PC-3 (cell line): ENCODE results near the gene TMEM212. TPM values are rescaled to one million over a fixed set of nuclear protein-coding genes. Genes with fewer than 3 reads are reported as not detected.

Source experiments
- ATAC-seq: fragments of 200-7000 bp; cut with Tn5 transposase; 2 replicates; pipeline ENCODE4 v1.9.1; 2020; ENCODE audit warnings: mild to moderate bottlenecking, moderate library complexity
- BruUV-seq: library from RNA; stranded (reverse); fragments of 400-500 nt; replicated peaks from 2 replicates; lab custom pipeline; 2021; lab: Mats Ljungman, UMichigan
- CTCF ChIA-PET: fragments of 300-600 bp; sonication (Branson Sonifier 250); formaldehyde crosslinking; loops from one replicate; lab custom pipeline; 2022; ENCODE audit warnings: antibody characterized with exemption; lab: Charles Lee
- POLR2A ChIA-PET: fragments of 300-600 bp; sonication (Branson Sonifier 250); formaldehyde crosslinking; loops from one replicate; lab custom pipeline; 2022; ENCODE audit warnings: antibody characterized with exemption; ENCODE audit not compliant: unreplicated experiment; lab: Charles Lee
- DNase-seq: peaks from one replicate; pipeline ENCODE4 v3.0.0-alpha.2; 2015
- H2AFZ ChIP-seq: fragments of 300-600 bp; sonication (generic); 2 replicates; pipeline ENCODE4 v1.6.0; 2016; ENCODE audit warnings: antibody characterized with exemption, low read length
- H3F3A ChIP-seq: fragments of 300-600 bp; sonication (generic); one replicate; pipeline ENCODE4 v1.6.0; 2017; ENCODE audit warnings: antibody characterized with exemption, low read length, control low read depth, mild to moderate bottlenecking; ENCODE audit not compliant: unreplicated experiment
- H3K27ac ChIP-seq: fragments of 300-600 bp; sonication (generic); 2 replicates; pipeline ENCODE4 v1.5.1; 2016; ENCODE audit warnings: mild to moderate bottlenecking, low read length
- H3K27me3 ChIP-seq: fragments of 300-600 bp; sonication (generic); 2 replicates; pipeline ENCODE4 v1.6.1; 2016; ENCODE audit warnings: low read length, mixed read lengths
- H3K36me3 ChIP-seq: fragments of 300-600 bp; sonication (generic); 2 replicates; pipeline ENCODE4 v1.6.1; 2016; ENCODE audit warnings: low read depth, mixed run types, low read length, mixed read lengths
- H3K4me1 ChIP-seq: fragments of 300-600 bp; sonication (generic); 2 replicates; pipeline ENCODE4 v1.5.1; 2016; ENCODE audit warnings: low read length; ENCODE audit not compliant: insufficient read depth
- H3K4me2 ChIP-seq: fragments of 300-600 bp; sonication (generic); 2 replicates; pipeline ENCODE4 v1.6.0; 2016; ENCODE audit warnings: low read length
- H3K4me3 ChIP-seq: fragments of 300-600 bp; sonication (generic); 2 replicates; pipeline ENCODE4 v1.5.1; 2016; ENCODE audit warnings: mild to moderate bottlenecking, low read length, mixed read lengths
- H3K79me2 ChIP-seq: fragments of 300-600 bp; sonication (generic); 2 replicates; pipeline ENCODE4 v1.6.1; 2017; ENCODE audit warnings: low read length, mixed read lengths
- H3K9ac ChIP-seq: fragments of 300-600 bp; sonication (generic); 2 replicates; pipeline ENCODE4 v1.6.0; 2016; ENCODE audit warnings: mild to moderate bottlenecking, low read length
- H3K9me2 ChIP-seq: fragments of 300-600 bp; sonication (generic); replicated peaks from 2 replicates; pipeline ENCODE4 v1.6.1; 2016; ENCODE audit warnings: mixed run types, low read length, mixed read lengths
- H3K9me3 ChIP-seq: fragments of 300-600 bp; sonication (generic); 2 replicates; pipeline ENCODE4 v1.6.1; 2016; ENCODE audit warnings: low read length, mixed read lengths
- H4K20me1 ChIP-seq: fragments of 300-600 bp; sonication (generic); 2 replicates; pipeline ENCODE4 v1.6.1; 2016; ENCODE audit warnings: low read length, mixed read lengths
- CTCF ChIP-seq: fragments of 300-600 bp; sonication (generic); conservative IDR thresholded peaks from 2 replicates; pipeline ENCODE4 v1.5.1; 2017; ENCODE audit warnings: antibody characterized with exemption, low read depth, mild to moderate bottlenecking, low read length
- EZH2 ChIP-seq: fragments of 300-600 bp; sonication (generic); IDR thresholded peaks from one replicate; pipeline ENCODE4 v1.6.1; 2017; ENCODE audit warnings: antibody characterized with exemption, mild to moderate bottlenecking, low read length; ENCODE audit not compliant: unreplicated experiment
- EZH2phosphoT487 ChIP-seq: fragments of 300-600 bp; sonication (generic); IDR thresholded peaks from 2 replicates; pipeline ENCODE4 v1.6.1; 2018; ENCODE audit warnings: mild to moderate bottlenecking, antibody characterized with exemption, low read length, borderline replicate concordance
- intact Hi-C: fragments of 100-400 bp; cut with micrococcal nuclease; formaldehyde crosslinking; loops from 2 replicates; pipeline ENCODE4 v1.9.0; 2023
- total RNA-seq: library from RNA; depleted of rRNA; stranded (reverse); fragments of >200 nt; gene quantifications from 2 replicates; pipeline ENCODE4 v1.2.3, GENCODE V29; 2014; rRNA removed

Gene TMEM212
- total RNA-seq, 1 experiment from 2014 or later, result not detected

- CTCF ChIA-PET, result no interaction called here
- no peak overlapping the region for H3K4me2 ChIP-seq
- POLR2A ChIA-PET, result no interaction called here
- no peaks in the 10 kb centered on the region for H3K79me2 ChIP-seq
- H3K9ac ChIP-seq, result no peak overlapping the region
- H3K36me3 ChIP-seq, result no peaks in the 10 kb centered on the region
- intact Hi-C loops, result no loop called here
- no peak overlapping the region for H2AFZ ChIP-seq
- no peaks in the 10 kb centered on the region for H3F3A ChIP-seq
- BruUV-seq, result no TSS peak
- no peak for TF ChIP-seq EZH2
- no peak overlapping the region for H3K27ac ChIP-seq
- H3K9me2 ChIP-seq, result no peaks in the 10 kb centered on the region
- no peaks in the 10 kb centered on the region for H4K20me1 ChIP-seq
- DNase-seq (no peak), ATAC-seq (no peak)
- H3K4me3 ChIP-seq, result no peak overlapping the region
- H3K4me1 ChIP-seq, result no peaks in the 10 kb centered on the region
- no peaks in the 10 kb centered on the region for H3K27me3 ChIP-seq
- no peaks in the 10 kb centered on the region for H3K9me3 ChIP-seq
These were observed 64.6 kb downstream of the TMEM212 start for GRCh38 chr3:171907761-171908160.

GRCh38 chr3:171908731-171909130, 65.6 kb downstream of the TMEM212 start:
- ChIA-PET CTCF (no interaction called here), POLR2A (no interaction called here)
- no peaks in the 10 kb centered on the region for H3K9me3 ChIP-seq
- no peak overlapping the region for H3K4me3 ChIP-seq
- DNase-seq, result no peak
- intact Hi-C loops, result no loop called here
- ATAC-seq, result no peak
- no TSS peak for BruUV-seq
- no peaks in the 10 kb centered on the region for H3F3A ChIP-seq
- no peak overlapping the region for H3K27ac ChIP-seq
- H2AFZ ChIP-seq, result no peak overlapping the region
- H3K4me2 ChIP-seq, result no peak overlapping the region
- H3K79me2 ChIP-seq, result no peaks in the 10 kb centered on the region
- TF ChIP-seq EZH2 (no peak), CTCF (no peak), EZH2phosphoT487 (no peak)
- no peaks in the 10 kb centered on the region for H3K4me1 ChIP-seq
- no peaks in the 10 kb centered on the region for H3K27me3 ChIP-seq
- no peak overlapping the region for H3K9ac ChIP-seq
- no peaks in the 10 kb centered on the region for H3K9me2 ChIP-seq
- H3K36me3 ChIP-seq, result no peaks in the 10 kb centered on the region
- no peaks in the 10 kb centered on the region for H4K20me1 ChIP-seq

Other genes with a start within 250 kb of the TMEM212 start
- 7.3 and 8.3 TPM in 2 replicates for gene PLD1, start 32.9 kb upstream of the TMEM212 start, total RNA-seq
- 48.6 and 56.3 TPM in 2 replicates for gene FNDC3B, start 196.2 kb downstream of the TMEM212 start, total RNA-seq